ENCODE measurements around the gene OSBPL3.

- TF ChIP-seq EZH2 (IDR thresholded peaks at IDR 0.05; ENCODE audit: borderline replicate concordance, low read length) (no peak), CTCF (conservative IDR thresholded peaks at IDR 0.05 in 1 of 2, IDR thresholded peaks at IDR 0.05 in 1 of 2; ENCODE audit: extremely low read depth in 1 of 2, insufficient read depth in 1 of 2, low read depth in 1 of 2, low read length in 2 of 2) (no peak)
Measured at GRCh38 chr7:24834128-24834798, 145.7 kb downstream of the OSBPL3 start.

Data from mammary epithelial cell (primary cell).